Neuronal stem cell (in vitro differentiated cells): ENCODE measurements around the gene EXOC3L4.

Experiments
- DNase-seq: peaks from one replicate; pipeline ENCODE4 v3.0.0-alpha.2; 2013; ENCODE audit warnings: low spot score
- H2AFZ ChIP-seq: one replicate; pipeline ENCODE4 v1.6.1; 2013; ENCODE audit warnings: mild to moderate bottlenecking, low read length, inconsistent platforms
- H2AK5ac ChIP-seq: 2 replicates; pipeline ENCODE4 v1.6.1; 2013; ENCODE audit warnings: low read depth, mild to moderate bottlenecking, inconsistent platforms, low read length, moderate library complexity, mixed read lengths
- H2BK120ac ChIP-seq: 2 replicates; pipeline ENCODE4 v1.6.1; 2013; ENCODE audit warnings: low read depth, mild to moderate bottlenecking, inconsistent platforms, low read length, moderate library complexity, mixed read lengths
- H2BK12ac ChIP-seq: one replicate; pipeline ENCODE4 v1.6.1; 2013; ENCODE audit warnings: low read length, inconsistent platforms
- H2BK15ac ChIP-seq: 2 replicates; pipeline ENCODE4 v1.6.1; 2013; ENCODE audit warnings: mild to moderate bottlenecking, low read length, inconsistent platforms, mixed read lengths
- H2BK5ac ChIP-seq: one replicate; pipeline ENCODE4 v1.6.1; 2013; ENCODE audit warnings: inconsistent platforms, mild to moderate bottlenecking, low read length, moderate library complexity
- H3K14ac ChIP-seq: one replicate; pipeline ENCODE4 v1.6.1; 2013; ENCODE audit warnings: low read length, inconsistent platforms
- H3K18ac ChIP-seq: 2 replicates; pipeline ENCODE4 v1.6.1; 2013; ENCODE audit warnings: low read length, inconsistent platforms
- H3K23ac ChIP-seq: 2 replicates; pipeline ENCODE4 v1.6.1; 2013; ENCODE audit warnings: low read depth, mild to moderate bottlenecking, mixed read lengths, low read length, inconsistent platforms; ENCODE audit not compliant: poor library complexity
- H3K27ac ChIP-seq: replicated peaks from 3 replicates; pipeline ENCODE4 v1.5.1; 2013; ENCODE audit warnings: low read length, inconsistent platforms
- H3K27me3 ChIP-seq, 3 experiments: 2 replicates each; pipeline ENCODE4 v1.6.1; 2013; ENCODE audit warnings: low read length in 3 of 3, mild to moderate bottlenecking in 2 of 3, inconsistent platforms in 1 of 3, low read depth in 1 of 3, mixed read lengths in 1 of 3, moderate library complexity in 1 of 3; ENCODE audit not compliant: control insufficient read depth in 3 of 3, insufficient read depth in 3 of 3
- H3K36me3 ChIP-seq, 2 donors: replicated peaks in 1 of 2; 2 replicates each; pipeline ENCODE4 v1.6.1; 2013; ENCODE audit warnings: low read length in 2 of 2; ENCODE audit not compliant: control insufficient read depth in 2 of 2, insufficient read depth in 2 of 2
- H3K4ac ChIP-seq: 2 replicates; pipeline ENCODE4 v1.6.1; 2013; ENCODE audit warnings: inconsistent platforms, mild to moderate bottlenecking, low read length, moderate library complexity
- H3K4me1 ChIP-seq, 2 donors: 1 replicate in 1 of 2; 2 replicates in 1 of 2; pipeline ENCODE4 v1.6.1; 2013; ENCODE audit warnings: low read length in 2 of 2, low read depth in 1 of 2; ENCODE audit not compliant: control insufficient read depth in 2 of 2, insufficient read depth in 1 of 2
- H3K4me2 ChIP-seq: one replicate; pipeline ENCODE4 v1.6.1; 2013; ENCODE audit warnings: mild to moderate bottlenecking, low read length, inconsistent platforms; ENCODE audit not compliant: insufficient read depth, poor library complexity, severe bottlenecking
- H3K4me3 ChIP-seq, 2 donors: 2 replicates each; pipeline ENCODE4 v1.5.1; 2013; ENCODE audit warnings: low read length in 2 of 2, mild to moderate bottlenecking in 2 of 2, inconsistent platforms in 1 of 2, moderate library complexity in 1 of 2
- H3K79me1 ChIP-seq: one replicate; pipeline ENCODE4 v1.6.1; 2013; ENCODE audit warnings: low read depth, mild to moderate bottlenecking, inconsistent platforms, low read length, moderate library complexity
- H3K9ac ChIP-seq: one replicate; pipeline ENCODE4 v1.6.1; 2013; ENCODE audit warnings: mild to moderate bottlenecking, low read depth, low read length, inconsistent platforms; ENCODE audit not compliant: poor library complexity
- H3K9me3 ChIP-seq, 2 donors: replicated peaks in 1 of 2; 2 replicates each; pipeline versions ENCODE3 to v1.6.1; 2013; ENCODE audit warnings: low read length in 2 of 2, mild to moderate bottlenecking in 2 of 2, inconsistent platforms in 1 of 2, low read depth in 1 of 2, mixed read lengths in 1 of 2, moderate library complexity in 1 of 2; ENCODE audit not compliant: control insufficient read depth in 2 of 2, insufficient read depth in 1 of 2
- H4K8ac ChIP-seq: one replicate; pipeline ENCODE4 v1.6.1; 2013; ENCODE audit warnings: low read depth, mild to moderate bottlenecking, inconsistent platforms, low read length, moderate library complexity
- H4K91ac ChIP-seq: one replicate; pipeline ENCODE4 v1.6.1; 2013; ENCODE audit warnings: low read length, low read depth, mild to moderate bottlenecking, inconsistent platforms; ENCODE audit not compliant: poor library complexity
- WGBS, 2 donors: extraction: QIAGEN DNeasy Blood & Tissue Kit; methylation state at CpG; one replicate each; pipeline ENCODE4 v1.1.7; 2013; ENCODE audit warnings: missing lambda C conversion rate in 2 of 2, mixed read lengths in 1 of 2; ENCODE audit not compliant: insufficient read length in 2 of 2, insufficient replicate concordance in 1 of 2; ENCODE audit errors: extremely low coverage in 2 of 2; 5-methylcytosine and 5-hydroxymethylcytosine counted together

EXOC3L4 gene

GRCh38 chr14:103057372-103058163, 37.0 kb upstream of the EXOC3L4 start, which contains the start of gene CDC42BPB:
CDC42BPB (minus strand) TSS chr14:103057549; CDS start chr14:103057173, 376 bp downstream.
- peak within 1 kb of the TSS; percentile 97 for H3K23ac ChIP-seq
- H3K9me3 ChIP-seq, result no peaks in the 10 kb centered on the region
- H3K14ac ChIP-seq, result peak within 1 kb of the TSS; percentile 47
- WGBS, 2 donors, result no CpG with 5 or more reads among the region's 113 CpGs
- H3K79me1 ChIP-seq, result peaks cover 7% of the 10 kb centered on the region
- peak within 1 kb of the TSS; percentile 99 for H3K9ac ChIP-seq
- peak within 1 kb of the TSS; percentile 85 for H2BK15ac ChIP-seq
- peak within 1 kb of the TSS; percentile 99 to 100 for H3K4me3 ChIP-seq
- H2AFZ ChIP-seq, result peak within 1 kb of the TSS; percentile 99
- H4K91ac ChIP-seq, result peak within 1 kb of the TSS; percentile 53
- peak within 1 kb of the TSS; percentile 90 for H2BK5ac ChIP-seq
- peak within 1 kb of the TSS; percentile 76 for H3K4ac ChIP-seq
- peak within 1 kb of the TSS; percentile 95 for H3K18ac ChIP-seq
- peaks cover 2 to 7% of the 10 kb centered on the region in 2 donors for H3K4me1 ChIP-seq
- peak within 1 kb of the TSS; percentile 94 for H2AK5ac ChIP-seq
- peak within 1 kb of the TSS; percentile 72 for H3K27ac ChIP-seq
- DNase-seq, result peak; percentile 90
- H2BK12ac ChIP-seq, result peak within 1 kb of the TSS; percentile 94
- peak within 1 kb of the TSS; percentile 96 for H3K4me2 ChIP-seq
- no peaks in the 10 kb centered on the region for H3K27me3 ChIP-seq
- H2BK120ac ChIP-seq, result no peak within 1 kb of the TSS
- no peak within 1 kb of the TSS for H4K8ac ChIP-seq
- H3K36me3 ChIP-seq, result peaks cover 0 to 17% of the 10 kb centered on the region in 2 donors

GRCh38 chr14:103058164-103059055, 36.1 kb upstream of the EXOC3L4 start:
- Histone ChIP-seq H2BK5ac (peak overlapping the region; percentile 29), H2AK5ac (peak overlapping the region; percentile 90), H3K4me3 (peak overlapping the region; percentile 87 to 98), H4K91ac (no peak overlapping the region), H2BK15ac (peak overlapping the region; percentile 85), H3K27ac (no peak overlapping the region), H3K23ac (peak overlapping the region; percentile 95), H3K18ac (peak overlapping the region; percentile 95), H3K4me1 (peaks cover 2 to 7% of the 10 kb centered on the region in 2 donors), H3K36me3 (peaks cover 0 to 17% of the 10 kb centered on the region in 2 donors), H3K27me3 (no peaks in the 10 kb centered on the region), H3K4me2 (peak overlapping the region; percentile 96), H3K14ac (no peak overlapping the region), H2BK120ac (no peak overlapping the region), H3K79me1 (peaks cover 6% of the 10 kb centered on the region), H2AFZ (peak overlapping the region; percentile 99), H4K8ac (no peak overlapping the region), H3K4ac (peak overlapping the region; percentile 76), H3K9ac (peak overlapping the region; percentile 96), H2BK12ac (no peak overlapping the region), H3K9me3 (no peaks in the 10 kb centered on the region)
- no peak for DNase-seq
- WGBS, 2 donors, result no CpG with 5 or more reads among the region's 39 CpGs

- Histone ChIP-seq H2AFZ (no peak overlapping the region), H3K4me1 (peaks cover 2 to 7% of the 10 kb centered on the region in 2 donors), H3K4ac (no peak overlapping the region), H3K27ac (no peak overlapping the region), H3K18ac (no peak overlapping the region), H3K23ac (no peak overlapping the region), H3K9ac (no peak overlapping the region), H3K9me3 (no peaks in the 10 kb centered on the region), H2BK12ac (no peak overlapping the region), H3K27me3 (no peaks in the 10 kb centered on the region), H3K36me3 (peaks cover 0 to 11% of the 10 kb centered on the region in 2 donors), H3K4me2 (no peak overlapping the region), H4K8ac (no peak overlapping the region), H2AK5ac (no peak overlapping the region), H3K79me1 (peaks cover 6% of the 10 kb centered on the region), H3K4me3 (no peak overlapping the region), H2BK15ac (no peak overlapping the region), H2BK5ac (no peak overlapping the region), H3K14ac (no peak overlapping the region), H2BK120ac (no peak overlapping the region), H4K91ac (no peak overlapping the region)
- no peak for DNase-seq
- WGBS, 2 donors, result no CpG with 5 or more reads among the region's 5 CpGs
Measured at GRCh38 chr14:103059556-103059955, 35.0 kb upstream of the EXOC3L4 start.
